Measurements from ENCODE around the gene ANGPTL5. TPM values are rescaled to one million over a fixed set of nuclear protein-coding genes. Genes with fewer than 3 reads are reported as not detected.

ANGPTL5 gene
- polyA plus RNA-seq, 3 donors, result not detected

- Mint-ChIP-seq H3K4me3 (no peak overlapping the region), H3K4me1 (no peaks in the 10 kb centered on the region), H3K27me3 (ENCODE audit: low read depth in 3 of 3) (peaks cover 0 to 3% (median 0%) of the 10 kb centered on the region in 3 donors), H3K27ac (no peak overlapping the region), H3K9me3 (peaks cover 0 to 5% (median 2%) of the 10 kb centered on the region in 7 donors), H3K36me3 (no peaks in the 10 kb centered on the region)
- Histone ChIP-seq H3K27ac (ENCODE audit: low read depth in 1 of 2, low read length in 2 of 2) (no peak overlapping the region), H3K36me3 (replicated peaks in 1 of 2; ENCODE audit: control insufficient read depth in 1 of 2, insufficient read depth in 2 of 2, low read length in 2 of 2) (no peaks in the 10 kb centered on the region), H4K20me1 (ENCODE audit: insufficient read depth, low read length) (no peaks in the 10 kb centered on the region), H3K4me2 (replicated peaks; ENCODE audit: extremely low read depth, low read length, poor library complexity, severe bottlenecking) (no peak overlapping the region), H3K4me1 (ENCODE audit: control insufficient read depth in 1 of 2, insufficient read depth in 2 of 2, low read length in 2 of 2) (no peaks in the 10 kb centered on the region), H3K4me3 (replicated peaks in 1 of 3; ENCODE audit: low read depth in 2 of 3, low read length in 3 of 3) (no peak overlapping the region), H3K9ac (ENCODE audit: insufficient read depth, low read length, poor library complexity, severe bottlenecking) (no peak overlapping the region), H3K79me2 (ENCODE audit: insufficient read depth, low read length) (no peaks in the 10 kb centered on the region), H3K27me3 (ENCODE audit: control insufficient read depth in 2 of 2, insufficient read depth in 2 of 2, low read length in 2 of 2) (no peaks in the 10 kb centered on the region), H3K9me3 (replicated peaks in 1 of 2; ENCODE audit: control insufficient read depth in 1 of 2, insufficient read depth in 1 of 2, low read length in 2 of 2) (no peaks in the 10 kb centered on the region), H2AFZ (ENCODE audit: insufficient read depth, low read depth, low read length, poor library complexity, severe bottlenecking) (no peak overlapping the region)
- WGBS (ENCODE audit: insufficient coverage), result 94% methylated on average over 4 of the region's 4 CpGs
- TF ChIP-seq CTCF (IDR thresholded peaks at IDR 0.05), result no peak
- DNase-seq, result no peak
- intact Hi-C loops (cut with micrococcal nuclease), result no loop called here
Observed at GRCh38 chr11:101889767-101890166, 26.6 kb downstream of the ANGPTL5 start.

GRCh38 chr11:101885631-101886030 is 30.7 kb downstream of the ANGPTL5 start:
- no peak for DNase-seq
- Histone ChIP-seq H3K9me3 (replicated peaks in 1 of 2; ENCODE audit: control insufficient read depth in 1 of 2, insufficient read depth in 1 of 2, low read length in 2 of 2) (no peaks in the 10 kb centered on the region), H2AFZ (ENCODE audit: insufficient read depth, low read depth, low read length, poor library complexity, severe bottlenecking) (no peak overlapping the region), H3K4me2 (replicated peaks; ENCODE audit: extremely low read depth, low read length, poor library complexity, severe bottlenecking) (no peak overlapping the region), H3K27me3 (ENCODE audit: control insufficient read depth in 2 of 2, insufficient read depth in 2 of 2, low read length in 2 of 2) (no peaks in the 10 kb centered on the region), H3K9ac (ENCODE audit: insufficient read depth, low read length, poor library complexity, severe bottlenecking) (no peak overlapping the region), H3K27ac (ENCODE audit: low read depth in 1 of 2, low read length in 2 of 2) (no peak overlapping the region), H3K36me3 (replicated peaks in 1 of 2; ENCODE audit: control insufficient read depth in 1 of 2, insufficient read depth in 2 of 2, low read length in 2 of 2) (no peaks in the 10 kb centered on the region), H3K4me1 (ENCODE audit: control insufficient read depth in 1 of 2, insufficient read depth in 2 of 2, low read length in 2 of 2) (no peaks in the 10 kb centered on the region), H4K20me1 (ENCODE audit: insufficient read depth, low read length) (no peaks in the 10 kb centered on the region), H3K79me2 (ENCODE audit: insufficient read depth, low read length) (no peaks in the 10 kb centered on the region), H3K4me3 (replicated peaks in 1 of 3; ENCODE audit: low read depth in 2 of 3, low read length in 3 of 3) (no peak overlapping the region)
- no peak overlapping the region for H3K27ac Mint-ChIP-seq
- no peaks in the 10 kb centered on the region for H3K4me1 Mint-ChIP-seq
- no peaks in the 10 kb centered on the region for H3K36me3 Mint-ChIP-seq
- peaks cover 0 to 6% (median 0%) of the 10 kb centered on the region in 3 donors for H3K27me3 Mint-ChIP-seq (ENCODE audit: low read depth in 3 of 3)
- intact Hi-C loops (cut with micrococcal nuclease), result no loop called here
- peaks cover 0 to 5% (median 2%) of the 10 kb centered on the region in 7 donors for H3K9me3 Mint-ChIP-seq
- H3K4me3 Mint-ChIP-seq, result no peak overlapping the region
- no peak for TF ChIP-seq CTCF (IDR thresholded peaks at IDR 0.05)
- WGBS (ENCODE audit: insufficient coverage), result 85% methylated on average over 2 of the region's 4 CpGs
